ENCODE measurements around the gene SH3PXD2B. TPM values are rescaled to one million over a fixed set of nuclear protein-coding genes. Genes with fewer than 3 reads are reported as not detected.

Gene SH3PXD2B
- total and polyA plus RNA-seq, 10 of the 15 experiments (the other 5 are each of a cell fraction or from before 2014, with no cell fraction given), result 0.05 to 1.6 (median 0.57) TPM

- H3K27ac ChIP-seq (ENCODE audit: control insufficient read depth, insufficient read depth), result no peak overlapping the region
- H2AFZ ChIP-seq (ENCODE audit: control insufficient read depth, low read depth, low read length), result no peak overlapping the region
- DNase-seq (ENCODE audit: low read depth, low spot score) (no peak), FAIRE-seq (no peak), ATAC-seq (no peak)
- H3K4me3 ChIP-seq, result no peak overlapping the region
- no peak overlapping the region for H3K4me2 ChIP-seq (ENCODE audit: control insufficient read depth, insufficient read depth)
- H3K36me3 ChIP-seq (ENCODE audit: control insufficient read depth in 2 of 2, insufficient read depth in 2 of 2, low read length in 1 of 2), result no peaks in the 10 kb centered on the region
- intact Hi-C loops (cut with micrococcal nuclease; ENCODE audit: unreplicated experiment) (no loop called here), in situ Hi-C loops (cut with MboI) (no loop called here)
- SMC1A ChIA-PET (ENCODE audit: uncharacterized antibody, unreplicated experiment), result no interaction called here
- no peak for TF ChIP-seq PAX8 (IDR thresholded peaks at IDR 0.05)
- no peak for TF ChIP-seq NBN (IDR thresholded peaks at IDR 0.05)
- TF ChIP-seq RAD51 (IDR thresholded peaks at IDR 0.05), result no peak
- TF ChIP-seq POLR2A (IDR thresholded peaks at IDR 0.05; ENCODE audit: low read depth, low read length), result no peak
- TF ChIP-seq, protein P1, sequence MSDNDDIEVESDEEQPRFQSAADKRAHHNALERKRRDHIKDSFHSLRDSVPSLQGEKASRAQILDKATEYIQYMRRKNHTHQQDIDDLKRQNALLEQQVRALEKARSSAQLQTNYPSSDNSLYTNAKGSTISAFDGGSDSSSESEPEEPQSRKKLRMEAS (IDR thresholded peaks at IDR 0.05; ENCODE audit: low read depth, low read length), result no peak
- no peak for TF ChIP-seq ZNF384 (IDR thresholded peaks at IDR 0.05; ENCODE audit: borderline replicate concordance, low read depth, low read length)
- TF ChIP-seq NRF1 (conservative IDR thresholded peaks at IDR 0.05; ENCODE audit: low read depth, low read length), result no peak
- TF ChIP-seq PAX5 (IDR thresholded peaks at IDR 0.05; ENCODE audit: borderline replicate concordance, low read depth, low read length), result no peak
- no peak for TF ChIP-seq KLF5 (IDR thresholded peaks at IDR 0.05; ENCODE audit: partially characterized antibody)
- no peak for TF ChIP-seq RAD21 (IDR thresholded peaks at IDR 0.05; ENCODE audit: insufficient read depth, low read depth, low read length)
- TF ChIP-seq ATF3 (IDR thresholded peaks at IDR 0.05; ENCODE audit: borderline replicate concordance, extremely low read depth, low read depth, low read length), result no peak
- no peak for TF ChIP-seq HDAC2 (IDR thresholded peaks at IDR 0.05)
- TF ChIP-seq, protein P2, sequence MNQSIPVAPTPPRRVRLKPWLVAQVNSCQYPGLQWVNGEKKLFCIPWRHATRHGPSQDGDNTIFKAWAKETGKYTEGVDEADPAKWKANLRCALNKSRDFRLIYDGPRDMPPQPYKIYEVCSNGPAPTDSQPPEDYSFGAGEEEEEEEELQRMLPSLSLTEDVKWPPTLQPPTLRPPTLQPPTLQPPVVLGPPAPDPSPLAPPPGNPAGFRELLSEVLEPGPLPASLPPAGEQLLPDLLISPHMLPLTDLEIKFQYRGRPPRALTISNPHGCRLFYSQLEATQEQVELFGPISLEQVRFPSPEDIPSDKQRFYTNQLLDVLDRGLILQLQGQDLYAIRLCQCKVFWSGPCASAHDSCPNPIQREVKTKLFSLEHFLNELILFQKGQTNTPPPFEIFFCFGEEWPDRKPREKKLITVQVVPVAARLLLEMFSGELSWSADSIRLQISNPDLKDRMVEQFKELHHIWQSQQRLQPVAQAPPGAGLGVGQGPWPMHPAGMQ (IDR thresholded peaks at IDR 0.05; ENCODE audit: borderline replicate concordance), result no peak
- TF ChIP-seq CHD1 (IDR thresholded peaks at IDR 0.05; ENCODE audit: low read depth, low read length), result no peak
- TF ChIP-seq TCF3 (IDR thresholded peaks at IDR 0.05; ENCODE audit: borderline replicate concordance, insufficient read depth, low read depth, low read length), result no peak
- no peaks in the 10 kb centered on the region for H4K20me1 ChIP-seq (ENCODE audit: control insufficient read depth, insufficient read depth)
- no peak overlapping the region for H3K9ac ChIP-seq (ENCODE audit: control insufficient read depth, insufficient read depth, low read length)
- H3K4me1 ChIP-seq (ENCODE audit: control insufficient read depth, insufficient read depth, low read length), result no peaks in the 10 kb centered on the region
- H3K27me3 ChIP-seq (replicated peaks in 1 of 2; ENCODE audit: control insufficient read depth in 2 of 2, insufficient read depth in 2 of 2, low read length in 1 of 2), result peaks cover 0 to 1% of the 10 kb centered on the region in 2 experiments; a peak in 1 of 4 replicates
- H3K9me3 ChIP-seq (replicated peaks; ENCODE audit: control insufficient read depth, insufficient read depth, low read length), result no peaks in the 10 kb centered on the region; the same call in 1 of the 3 replicates
- BruUV-seq (replicated peaks), result no TSS peak
- RAD21 ChIA-PET (ENCODE audit: unreplicated experiment), result interaction anchor here (3.3 kb wide), 1 partner anchor 239 kb away, joined by 18 read pairs; no protein-coding TSS in a partner anchor
- POLR2A ChIA-PET, result no interaction called here
- 28% methylated on average over 9 of the region's 9 CpGs for WGBS (ENCODE audit: insufficient coverage, insufficient replicate concordance, low lambda C conversion rate, missing lambda C conversion rate)
- H3K79me2 ChIP-seq (ENCODE audit: control insufficient read depth, insufficient read depth, low read length), result no peaks in the 10 kb centered on the region
- CTCF ChIA-PET, result interaction anchor here (2.0 to 6.0 kb wide), 4 partner anchors 8 to 239 kb away, joined by 5 to 38 read pairs (median 15); no protein-coding TSS in a partner anchor
These were observed 4.9 kb upstream of the SH3PXD2B start for GRCh38 chr5:172458976-172459782.

Data from GM12878 (cell line).